Measurements from ENCODE around the gene IGFBP4. TPM values are rescaled to one million over a fixed set of nuclear protein-coding genes. Genes with fewer than 3 reads are reported as not detected.

The IGFBP4 gene
- total RNA-seq, 6 donors from 2014 or later: 80.7 to 524 (median 169) TPM

DNA sequence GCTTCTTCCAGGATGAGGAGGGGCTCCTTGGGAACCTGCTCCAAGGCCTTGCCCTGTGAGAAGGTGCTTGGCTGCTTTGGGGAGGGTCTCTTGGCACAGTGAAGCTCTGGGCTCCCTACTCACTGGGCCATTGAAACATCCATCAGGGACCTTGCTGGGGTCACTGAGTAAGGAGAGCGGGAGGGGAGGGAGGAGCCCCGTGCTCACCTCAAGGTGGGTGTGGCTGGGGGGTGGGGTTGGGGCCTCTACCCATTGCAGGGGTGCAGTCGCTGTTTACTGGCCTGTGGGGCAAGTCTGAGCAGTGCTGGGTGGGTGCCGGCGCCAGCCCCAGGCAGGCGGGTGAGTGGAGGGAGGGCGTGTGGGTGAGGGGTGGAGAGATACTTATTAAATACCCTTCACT is 48.2 kb downstream of the IGFBP4 start:
- no peaks in the 10 kb centered on the region for H3K27me3 ChIP-seq
- peaks cover 4 to 16% (median 11%) of the 10 kb centered on the region in 4 donors for H3K4me1 ChIP-seq
- no peaks in the 10 kb centered on the region for H3K9me3 ChIP-seq
- ATAC-seq (ENCODE audit: low FRiP score in 2 of 2): no peak
- 85 to 93% methylated on average over 4 to 7 of the region's 7 CpGs for WGBS, 2 donors
- H3K4me3 ChIP-seq: no peak overlapping the region
- H3K36me3 ChIP-seq: no peaks in the 10 kb centered on the region
- no peak for DNase-seq
- H3K27ac ChIP-seq: no peak overlapping the region
- TF ChIP-seq, protein P1, sequence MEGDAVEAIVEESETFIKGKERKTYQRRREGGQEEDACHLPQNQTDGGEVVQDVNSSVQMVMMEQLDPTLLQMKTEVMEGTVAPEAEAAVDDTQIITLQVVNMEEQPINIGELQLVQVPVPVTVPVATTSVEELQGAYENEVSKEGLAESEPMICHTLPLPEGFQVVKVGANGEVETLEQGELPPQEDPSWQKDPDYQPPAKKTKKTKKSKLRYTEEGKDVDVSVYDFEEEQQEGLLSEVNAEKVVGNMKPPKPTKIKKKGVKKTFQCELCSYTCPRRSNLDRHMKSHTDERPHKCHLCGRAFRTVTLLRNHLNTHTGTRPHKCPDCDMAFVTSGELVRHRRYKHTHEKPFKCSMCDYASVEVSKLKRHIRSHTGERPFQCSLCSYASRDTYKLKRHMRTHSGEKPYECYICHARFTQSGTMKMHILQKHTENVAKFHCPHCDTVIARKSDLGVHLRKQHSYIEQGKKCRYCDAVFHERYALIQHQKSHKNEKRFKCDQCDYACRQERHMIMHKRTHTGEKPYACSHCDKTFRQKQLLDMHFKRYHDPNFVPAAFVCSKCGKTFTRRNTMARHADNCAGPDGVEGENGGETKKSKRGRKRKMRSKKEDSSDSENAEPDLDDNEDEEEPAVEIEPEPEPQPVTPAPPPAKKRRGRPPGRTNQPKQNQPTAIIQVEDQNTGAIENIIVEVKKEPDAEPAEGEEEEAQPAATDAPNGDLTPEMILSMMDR (IDR thresholded peaks at IDR 0.05): no peak
- no peak for TF ChIP-seq EP300 (IDR thresholded peaks at IDR 0.05)
- no peak for TF ChIP-seq POLR2AphosphoS5 (IDR thresholded peaks at IDR 0.05)
- TF ChIP-seq POLR2A (IDR thresholded peaks at IDR 0.05): no peak

DNA sequence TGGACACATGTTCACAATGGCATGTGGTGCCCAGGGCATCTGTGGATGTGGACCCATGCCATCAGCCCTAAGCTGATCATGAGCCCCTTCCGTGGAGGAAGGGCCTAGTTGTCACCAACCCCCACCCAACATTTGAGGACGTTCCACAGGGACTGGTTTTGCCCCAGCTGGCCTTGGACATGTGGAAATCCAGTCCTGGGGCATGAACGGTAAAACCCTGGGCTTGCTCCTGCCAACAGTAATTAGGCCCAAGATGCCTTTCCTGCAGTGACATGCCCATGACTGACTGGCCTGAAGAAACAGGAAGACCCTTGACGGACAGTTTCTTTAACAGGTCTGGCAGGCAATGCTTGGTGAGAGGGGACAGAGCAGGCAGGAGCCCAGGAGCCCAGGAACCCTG is 50.4 kb downstream of the IGFBP4 start:
- H3K27ac ChIP-seq: no peak overlapping the region
- DNase-seq: no peak
- ATAC-seq (ENCODE audit: low FRiP score in 2 of 2): no peak
- H3K27me3 ChIP-seq: no peaks in the 10 kb centered on the region
- WGBS, 2 donors: 77 to 84% methylated on average over 3 to 4 of the region's 4 CpGs
- H3K4me1 ChIP-seq: peaks cover 7 to 24% (median 13%) of the 10 kb centered on the region in 4 donors
- no peaks in the 10 kb centered on the region for H3K9me3 ChIP-seq
- H3K36me3 ChIP-seq: no peaks in the 10 kb centered on the region
- no peak overlapping the region for H3K4me3 ChIP-seq
- TF ChIP-seq POLR2A (IDR thresholded peaks at IDR 0.05) (no peak), EP300 (IDR thresholded peaks at IDR 0.05) (no peak), POLR2AphosphoS5 (IDR thresholded peaks at IDR 0.05) (no peak)
- TF ChIP-seq, protein P1 (IDR thresholded peaks at IDR 0.05): no peak

DNA sequence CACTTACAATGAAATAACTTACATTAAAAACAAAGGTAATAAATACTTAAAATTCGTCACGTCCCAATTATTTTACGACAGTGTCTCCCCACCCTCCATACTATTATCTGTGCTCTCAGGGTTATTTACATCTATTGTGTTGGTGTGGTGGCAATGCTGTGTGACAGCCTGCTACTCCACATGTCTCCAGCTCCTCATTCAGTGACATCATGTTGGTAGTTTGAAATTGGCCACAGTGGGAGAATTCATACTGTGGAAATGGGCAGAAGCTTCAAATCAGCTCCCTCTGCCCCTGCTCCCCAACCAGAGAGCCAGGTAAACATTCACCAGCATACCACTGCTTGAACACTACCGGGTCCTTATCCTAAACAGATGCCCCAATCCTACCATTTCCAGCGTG is 51.9 kb downstream of the IGFBP4 start:
- H3K4me3 ChIP-seq: no peak overlapping the region
- no peaks in the 10 kb centered on the region for H3K27me3 ChIP-seq
- H3K36me3 ChIP-seq: no peaks in the 10 kb centered on the region
- no peak overlapping the region for H3K27ac ChIP-seq
- TF ChIP-seq EP300 (IDR thresholded peaks at IDR 0.05) (no peak), POLR2AphosphoS5 (IDR thresholded peaks at IDR 0.05) (no peak), POLR2A (IDR thresholded peaks at IDR 0.05) (no peak)
- TF ChIP-seq, protein P1 (IDR thresholded peaks at IDR 0.05): no peak
- DNase-seq (no peak), ATAC-seq (ENCODE audit: low FRiP score in 2 of 2) (no peak)
- H3K4me1 ChIP-seq: peaks cover 14 to 33% (median 21%) of the 10 kb centered on the region in 4 donors
- H3K9me3 ChIP-seq: no peaks in the 10 kb centered on the region
- WGBS, 2 donors: 63 to 73% methylated on average over 3 to 5 of the region's 5 CpGs

DNA sequence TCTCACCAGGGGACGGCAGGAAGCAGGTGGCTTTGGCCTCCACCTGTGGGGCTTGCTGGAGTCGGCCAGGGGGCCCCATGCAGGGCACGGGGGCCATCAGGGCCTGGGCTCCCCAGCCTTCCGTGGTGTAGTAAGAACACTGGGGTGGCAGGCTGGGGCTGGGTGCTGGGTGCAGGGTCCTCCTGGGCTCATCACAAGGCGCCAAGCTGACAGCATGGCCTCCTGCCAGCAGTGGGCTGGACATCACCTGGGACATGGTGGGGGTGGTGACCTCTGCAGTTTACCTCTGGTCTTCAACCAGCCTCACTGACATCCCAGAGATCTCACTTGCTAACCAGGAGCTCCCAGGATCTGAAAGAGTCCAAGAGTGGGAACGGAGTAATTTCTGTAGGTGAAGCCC is 52.9 kb downstream of the IGFBP4 start:
- Histone ChIP-seq H3K27ac (no peak overlapping the region), H3K4me3 (no peak overlapping the region), H3K36me3 (no peaks in the 10 kb centered on the region), H3K27me3 (no peaks in the 10 kb centered on the region), H3K9me3 (no peaks in the 10 kb centered on the region), H3K4me1 (peaks cover 14 to 30% (median 17%) of the 10 kb centered on the region in 4 donors)
- no peak for DNase-seq
- 100% methylated on average over 1 to 5 of the region's 6 CpGs for WGBS, 2 donors
- ATAC-seq (ENCODE audit: low FRiP score in 2 of 2): no peak
- TF ChIP-seq POLR2A (IDR thresholded peaks at IDR 0.05) (no peak), POLR2AphosphoS5 (IDR thresholded peaks at IDR 0.05) (no peak), EP300 (IDR thresholded peaks at IDR 0.05) (no peak)
- TF ChIP-seq, protein P1 (IDR thresholded peaks at IDR 0.05): no peak

DNA sequence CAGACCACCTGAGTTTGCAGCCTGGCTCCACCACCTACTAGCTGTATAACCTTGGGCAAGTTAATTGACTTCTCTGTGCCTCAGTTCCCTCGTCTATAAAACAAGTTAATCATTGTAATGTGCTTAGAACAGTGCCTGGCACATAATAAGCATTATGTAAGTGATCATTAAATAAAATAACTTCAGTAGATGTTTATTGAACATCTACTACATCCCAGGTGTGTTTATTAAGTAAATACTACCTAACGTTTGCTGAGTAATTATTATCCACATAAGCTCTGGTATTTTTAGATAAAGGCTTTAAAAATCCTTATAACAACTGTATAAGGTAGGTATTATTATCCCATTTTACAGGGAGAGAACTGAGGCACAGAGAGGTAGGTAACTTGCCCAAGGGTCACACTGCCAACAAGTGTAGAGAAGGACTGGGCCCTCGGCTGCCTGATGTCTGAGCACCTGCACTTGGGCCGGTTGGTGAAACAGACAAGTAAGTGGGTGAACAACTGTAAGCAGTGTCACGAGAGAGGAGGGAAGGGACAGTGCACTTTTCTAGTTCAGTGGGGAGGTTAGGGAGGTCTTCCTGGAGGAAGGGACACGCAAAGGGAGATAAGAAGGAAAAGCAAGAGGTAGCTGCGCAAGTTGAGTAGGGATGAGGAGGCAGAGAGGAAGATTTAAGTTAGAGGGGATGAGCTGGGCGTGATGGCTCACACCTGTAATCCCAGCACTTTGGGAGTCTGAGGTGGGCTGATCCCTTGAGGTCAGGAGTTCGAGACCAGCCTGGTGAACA is 53.6 kb downstream of the IGFBP4 start:
- no peak overlapping the region for H3K27ac ChIP-seq
- H3K36me3 ChIP-seq: no peaks in the 10 kb centered on the region
- H3K9me3 ChIP-seq: no peaks in the 10 kb centered on the region
- DNase-seq: no peak
- TF ChIP-seq, protein P1 (IDR thresholded peaks at IDR 0.05): no peak
- TF ChIP-seq POLR2AphosphoS5 (IDR thresholded peaks at IDR 0.05) (no peak), EP300 (IDR thresholded peaks at IDR 0.05) (no peak), POLR2A (IDR thresholded peaks at IDR 0.05) (no peak)
- H3K4me3 ChIP-seq: no peak overlapping the region
- H3K27me3 ChIP-seq: no peaks in the 10 kb centered on the region
- no peak for ATAC-seq (ENCODE audit: low FRiP score in 2 of 2)
- 69% methylated on average over 9 of the region's 9 CpGs for WGBS, 2 donors
- peaks cover 14 to 30% (median 17%) of the 10 kb centered on the region in 4 donors for H3K4me1 ChIP-seq
